Measurements from ENCODE around the gene OPCML.
"Not testable (repeated sequence)": the region's sequence is repeated elsewhere in the genome, so short reads cannot be mapped to it uniquely, and the experiment has no call there.

OPCML gene

DNA sequence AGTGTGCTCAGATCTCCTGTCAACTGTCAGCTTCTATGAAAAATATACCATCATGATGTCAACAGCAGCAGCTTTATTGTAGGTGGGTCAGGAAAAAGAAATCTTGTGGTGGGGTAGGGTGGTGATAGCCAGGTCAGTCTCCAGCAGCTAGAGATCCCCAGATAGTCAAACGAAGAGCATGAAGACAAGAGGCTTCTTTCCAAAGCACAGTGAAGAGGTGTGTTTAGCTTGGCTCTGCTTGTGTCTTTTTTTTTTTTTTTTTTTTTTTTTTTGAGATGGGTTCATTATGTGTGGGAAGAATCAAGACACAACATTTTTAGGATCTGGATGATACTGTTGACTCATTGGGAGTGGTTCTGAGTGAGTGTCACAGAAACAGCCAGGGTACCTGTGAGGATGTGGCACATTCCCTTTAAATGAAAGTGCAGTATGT lies 1086.4 kb downstream of the OPCML start:
- DNase-seq: no peak

DNA sequence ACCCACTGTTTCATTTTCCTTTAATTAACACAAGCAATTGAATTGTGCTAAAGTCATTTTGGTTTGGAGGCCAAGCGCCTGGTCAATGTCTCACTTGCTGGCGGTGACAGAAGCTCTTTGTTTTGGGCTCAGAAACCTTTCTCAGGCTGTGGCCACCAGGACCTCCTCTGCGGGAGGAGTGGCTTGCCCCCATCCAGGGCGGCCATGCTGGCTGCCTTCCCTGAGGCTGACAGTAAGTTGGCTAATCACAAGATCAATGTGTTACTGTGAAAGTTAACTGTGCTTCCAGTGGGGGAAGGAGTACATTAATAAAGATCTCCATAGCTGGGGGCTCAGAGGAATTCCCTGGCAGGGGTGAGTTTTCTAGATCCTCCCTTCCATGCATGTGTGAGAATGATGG lies 1087.4 kb downstream of the OPCML start:
- no peak for DNase-seq

DNA sequence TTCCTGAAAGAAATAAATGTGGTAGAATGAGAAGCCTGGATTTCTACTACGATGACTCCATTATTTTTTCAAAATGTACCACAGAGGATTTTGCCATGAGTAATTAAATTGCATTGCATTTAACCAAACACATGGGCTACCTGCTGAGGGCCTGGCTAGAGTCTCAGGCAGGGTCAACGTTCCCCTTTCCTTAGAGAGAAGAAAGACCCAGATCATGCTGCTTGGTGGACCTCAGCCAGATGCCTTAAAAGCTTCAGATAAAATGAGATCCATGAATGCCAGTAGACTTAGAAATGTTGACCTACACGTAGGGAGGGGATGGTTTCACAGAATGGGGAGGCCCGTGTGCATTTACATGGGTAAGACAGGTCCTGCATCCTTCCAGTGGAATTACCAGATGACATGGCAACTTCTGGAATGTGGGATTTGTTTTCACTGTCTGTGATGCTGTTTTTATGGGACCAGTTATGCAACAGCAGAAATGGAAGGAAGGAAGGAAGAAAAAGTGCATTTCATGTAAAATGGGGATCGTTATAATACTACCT lies 1092.5 kb downstream of the OPCML start:
- no peak for DNase-seq

DNA sequence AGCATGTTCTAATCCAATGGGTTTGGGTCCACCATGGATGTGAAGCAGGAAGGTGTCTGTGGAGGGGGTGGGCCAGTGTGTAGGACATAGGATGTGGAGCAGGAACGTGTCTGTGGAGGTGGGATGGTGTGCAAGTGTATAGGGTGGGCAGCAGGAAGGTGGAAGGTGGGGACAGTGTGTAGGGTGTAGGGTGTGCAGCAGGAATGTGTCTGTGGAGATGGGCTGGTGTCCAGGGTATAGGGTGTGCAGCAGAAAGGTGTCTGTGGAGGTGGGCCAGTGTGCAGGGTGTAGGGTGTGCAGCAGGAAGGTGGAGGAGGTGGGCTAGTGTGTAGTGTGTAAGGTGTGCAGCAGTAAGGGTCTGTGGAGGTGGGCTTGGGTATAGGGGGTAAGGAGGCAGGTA lies 1093.9 kb downstream of the OPCML start:
- DNase-seq: no peak

DNA sequence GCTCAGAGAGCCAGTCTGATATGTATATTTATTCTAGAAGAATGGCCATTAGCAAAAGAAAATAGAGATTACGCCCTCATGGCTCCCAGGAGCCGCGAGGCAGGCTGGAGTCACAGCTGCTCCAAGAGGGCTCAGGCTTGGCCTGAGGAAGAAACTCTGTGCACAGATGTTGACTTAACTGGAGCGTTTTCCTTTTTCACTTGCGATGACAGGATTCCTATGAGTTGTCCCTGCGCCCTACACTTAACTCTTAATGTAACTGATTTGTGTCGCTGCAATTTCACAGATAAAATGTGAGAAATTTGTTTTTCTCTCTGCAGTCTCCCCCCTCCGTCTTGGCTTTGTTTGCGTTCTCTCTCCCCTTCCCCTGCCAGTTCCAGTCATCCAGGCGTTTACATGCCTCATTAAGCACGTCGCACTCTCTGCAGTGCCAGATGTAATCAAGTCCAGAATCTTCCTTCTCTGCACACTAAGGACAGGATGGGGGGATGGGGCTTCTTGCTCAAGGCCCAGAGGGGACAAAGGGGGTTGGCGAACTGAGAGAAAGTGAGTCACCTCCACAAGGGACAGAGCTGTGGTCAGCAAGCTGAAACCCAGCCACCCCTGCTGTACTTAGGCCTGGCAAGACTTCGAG lies 1101.8 kb downstream of the OPCML start:
- no peak for DNase-seq

DNA sequence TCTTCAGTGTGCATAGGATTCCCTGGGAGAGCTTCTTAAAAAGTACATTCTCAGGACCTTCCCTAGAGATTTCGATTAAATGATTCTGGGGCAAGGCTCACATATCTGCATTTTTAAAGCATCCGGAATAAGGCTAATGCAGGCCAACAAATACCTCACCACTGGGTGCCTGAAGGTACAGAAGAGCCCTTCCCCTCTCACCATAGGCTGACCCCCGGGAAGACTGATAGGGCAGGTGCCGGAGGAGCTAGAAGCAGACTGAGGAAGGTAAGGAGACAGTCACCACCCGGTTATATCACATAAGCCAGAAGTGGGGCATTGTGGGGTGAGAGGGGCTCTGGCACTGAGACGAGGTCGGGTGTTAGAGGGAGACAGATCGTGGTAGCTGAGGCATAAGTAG lies 1102.6 kb downstream of the OPCML start:
- DNase-seq: no peak

DNA sequence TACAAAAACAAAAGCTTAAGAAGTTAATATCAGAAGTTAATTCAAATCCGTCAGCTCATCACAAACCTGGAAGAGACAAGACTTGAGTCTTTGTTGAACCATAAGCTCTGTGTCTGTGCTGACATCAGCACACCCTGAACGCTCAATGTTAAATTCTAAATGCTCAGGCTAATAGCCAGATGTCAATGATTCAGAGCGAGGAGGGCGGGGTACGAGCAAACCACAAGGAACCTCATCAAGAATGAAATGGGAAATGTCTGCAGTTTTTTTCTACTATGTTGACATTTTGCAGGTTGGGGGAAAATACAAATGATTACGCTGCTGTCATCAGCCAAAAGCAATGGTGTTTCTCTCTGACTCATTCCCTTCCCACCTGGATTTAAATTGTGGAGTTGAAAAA lies 1104.7 kb downstream of the OPCML start:
- DNase-seq: no peak

DNA sequence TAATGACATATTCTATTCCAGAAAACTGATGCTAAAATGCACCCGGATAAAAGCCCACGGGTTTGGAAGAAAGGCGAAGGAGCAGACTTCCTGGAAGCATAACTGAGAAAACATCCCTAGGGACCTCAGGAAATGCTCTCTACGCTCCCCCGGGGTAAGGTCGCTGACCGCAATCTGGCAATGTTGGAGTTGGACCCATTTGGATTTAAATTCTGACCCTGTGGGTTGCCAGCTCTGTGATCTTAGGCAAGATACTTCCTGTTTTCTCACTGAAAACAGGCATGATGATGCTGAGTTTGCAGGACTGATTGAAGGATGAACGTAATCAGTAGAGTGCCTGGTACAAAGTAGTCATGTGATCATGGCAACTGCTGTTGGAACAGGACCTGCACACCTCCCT lies 1107.9 kb downstream of the OPCML start:
- DNase-seq: no peak

DNA sequence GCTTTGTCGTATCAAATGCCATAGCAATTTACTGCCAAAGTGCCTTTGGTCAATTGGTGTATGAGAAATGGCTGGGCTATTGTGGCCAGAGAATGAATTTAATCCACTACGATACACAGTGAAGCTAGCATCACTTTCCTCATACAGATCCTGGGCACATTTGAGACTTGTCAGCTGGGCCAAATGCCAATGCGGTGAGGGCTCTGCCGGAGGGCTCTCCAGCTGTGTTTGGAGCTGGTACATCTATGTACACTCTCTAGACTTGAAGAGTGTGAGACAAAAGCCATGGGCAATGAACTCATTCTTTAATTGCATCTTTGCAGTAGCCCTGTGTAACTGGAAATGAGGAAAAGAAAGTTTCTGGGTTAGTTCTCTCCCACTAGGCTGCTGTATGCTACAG lies 1109.0 kb downstream of the OPCML start:
- no peak for DNase-seq

DNA sequence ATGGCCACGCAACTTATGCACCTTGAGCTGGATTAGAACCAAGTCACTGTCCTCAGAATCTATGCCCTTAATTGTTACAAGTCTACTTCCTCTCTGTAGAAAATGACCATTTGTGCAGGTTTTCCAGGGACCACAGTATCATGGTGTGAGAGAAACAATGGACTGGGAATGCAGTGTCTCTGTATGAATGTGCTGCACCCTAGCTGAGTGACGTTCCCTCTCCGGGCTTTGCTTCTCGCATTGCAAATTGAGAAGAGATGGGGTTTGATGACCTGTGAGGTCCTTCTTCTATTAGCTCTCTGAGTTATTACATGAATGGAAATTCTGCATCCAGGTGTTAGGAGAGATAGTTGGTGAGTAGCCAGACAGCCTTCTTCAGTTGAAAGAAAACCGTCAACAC lies 1109.6 kb downstream of the OPCML start:
- DNase-seq: no peak

DNA sequence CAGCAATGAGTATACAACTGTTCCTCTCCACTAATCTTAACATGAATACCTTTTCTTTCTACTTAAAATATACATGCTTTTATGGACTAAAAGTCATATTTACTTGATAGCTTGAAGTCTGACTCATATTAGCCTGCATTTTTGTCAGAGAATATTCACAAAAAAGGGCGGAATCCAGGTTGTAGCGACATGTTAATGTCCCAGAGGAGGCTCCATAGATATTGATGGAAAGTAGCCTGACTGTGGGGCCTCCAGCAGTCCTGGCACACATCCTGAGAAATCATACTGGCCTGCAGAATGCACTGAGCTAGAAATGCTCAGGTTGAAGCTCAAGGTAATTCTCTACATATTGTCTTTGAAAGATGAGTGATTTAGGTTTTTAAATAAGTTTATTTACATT lies 1110.7 kb downstream of the OPCML start:
- no peak for DNase-seq

DNA sequence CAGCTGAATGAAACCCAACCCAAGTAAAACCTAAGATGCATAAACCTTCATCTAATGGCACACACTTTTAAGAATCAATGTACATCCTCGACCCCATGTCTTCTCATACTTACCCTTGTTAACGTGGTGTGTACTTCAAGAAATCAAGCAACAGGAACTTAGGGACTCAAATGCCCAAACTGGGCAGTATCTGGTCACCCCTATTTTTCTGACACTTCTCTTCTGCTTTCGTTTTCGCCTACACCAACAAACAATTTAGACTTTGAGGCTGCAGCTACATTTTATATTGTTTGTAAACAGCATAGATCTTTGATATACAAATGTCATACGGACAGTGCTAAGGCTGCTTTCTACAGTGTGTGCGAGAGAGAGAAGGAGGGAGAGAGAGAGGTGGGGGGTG lies 1117.8 kb downstream of the OPCML start:
- no peak for DNase-seq

DNA sequence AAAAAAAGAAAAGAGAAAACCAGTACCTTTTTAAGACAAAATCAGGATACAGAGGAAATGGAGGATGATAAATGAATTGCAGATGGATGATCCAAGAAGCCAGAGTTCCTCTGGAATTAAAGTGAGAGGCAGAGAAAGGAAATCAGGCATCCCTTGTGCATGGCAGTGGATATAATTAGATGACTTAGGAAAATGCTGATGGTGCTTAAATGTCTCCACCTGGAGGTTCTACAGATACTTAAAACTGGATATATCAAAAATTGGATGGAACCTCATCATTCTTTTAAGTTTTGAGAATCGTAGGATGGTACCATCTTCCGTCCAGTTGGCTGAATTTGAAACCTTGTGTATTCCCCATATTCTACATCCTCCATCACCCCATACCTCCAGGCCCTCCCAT lies 1121.9 kb downstream of the OPCML start:
- DNase-seq: no peak

DNA sequence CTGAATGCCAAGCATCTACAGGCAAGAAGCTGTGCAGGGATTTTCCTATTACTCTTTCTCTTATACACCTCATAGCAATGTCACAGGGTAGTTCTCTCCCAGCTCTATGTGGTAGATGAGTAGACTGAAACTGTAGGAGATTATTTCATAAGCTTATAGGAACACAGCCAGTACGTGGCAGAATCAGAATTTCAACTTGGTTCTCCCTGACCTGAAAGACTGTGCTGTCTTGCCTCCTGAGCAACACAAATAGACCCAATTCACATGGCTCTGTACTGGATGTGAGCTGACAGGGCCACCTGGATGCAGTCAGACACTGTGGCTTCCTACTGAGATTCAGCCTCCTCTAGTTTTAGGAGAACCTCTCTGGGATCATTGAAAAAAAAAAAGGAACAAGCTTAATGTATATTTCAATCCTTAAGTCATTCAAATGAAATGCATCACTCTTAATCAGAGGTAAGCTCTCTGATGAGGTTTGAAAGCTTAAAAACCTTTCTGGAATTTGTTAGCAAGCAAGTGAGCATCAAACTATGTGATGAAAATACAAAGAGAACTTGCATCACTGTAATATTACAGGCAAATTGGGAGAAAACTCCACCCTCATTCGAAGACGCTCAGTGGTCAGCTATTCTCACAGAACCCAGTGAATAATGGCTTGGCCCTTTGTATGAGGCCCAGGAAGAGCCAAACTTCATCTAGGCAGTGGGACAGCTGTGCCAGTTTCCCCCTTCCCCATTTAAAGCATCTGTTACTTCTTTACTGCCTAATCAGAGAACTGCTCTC lies 1122.5 kb downstream of the OPCML start:
- no peak for DNase-seq

DNA sequence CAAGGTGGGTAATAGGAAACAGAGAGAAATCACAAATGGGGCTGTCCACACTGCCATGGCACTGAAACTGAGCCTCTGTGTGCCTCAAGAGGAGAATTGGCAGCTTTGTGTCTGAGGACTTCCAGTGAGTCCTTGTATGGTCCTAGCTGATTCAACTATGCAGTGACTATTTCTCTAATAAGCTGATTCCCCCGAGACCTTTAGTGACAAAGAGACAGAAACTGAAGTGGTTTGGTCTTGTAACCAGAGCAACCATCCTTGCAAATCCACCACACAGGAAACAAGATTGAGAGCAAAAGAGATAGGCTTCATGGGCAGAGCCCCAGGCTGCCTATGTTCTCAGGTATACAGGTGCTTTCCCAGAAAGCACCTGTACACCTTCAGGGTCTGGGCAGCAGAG lies 1123.4 kb downstream of the OPCML start:
- DNase-seq: no peak

DNA sequence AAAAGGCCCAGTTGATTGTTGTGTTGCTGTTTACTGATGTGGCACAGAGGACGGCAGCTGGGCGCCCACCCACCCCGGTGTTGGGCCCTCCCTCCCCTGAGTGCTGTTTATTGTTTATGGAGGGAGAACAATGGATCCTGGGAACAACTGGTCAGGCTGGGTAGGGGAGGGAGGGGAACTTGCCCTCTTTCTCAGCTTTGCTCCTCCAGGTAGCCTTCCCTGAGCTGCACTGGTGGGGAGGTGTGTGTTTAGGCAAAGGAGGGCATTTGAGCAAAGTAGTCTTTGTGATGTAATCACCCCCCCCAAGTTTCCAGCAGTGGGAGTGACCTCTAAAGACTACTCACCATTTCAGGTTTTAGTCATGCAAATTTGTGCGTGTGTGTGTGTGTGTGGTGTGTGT lies 1126.6 kb downstream of the OPCML start:
- DNase-seq: no peak

DNA sequence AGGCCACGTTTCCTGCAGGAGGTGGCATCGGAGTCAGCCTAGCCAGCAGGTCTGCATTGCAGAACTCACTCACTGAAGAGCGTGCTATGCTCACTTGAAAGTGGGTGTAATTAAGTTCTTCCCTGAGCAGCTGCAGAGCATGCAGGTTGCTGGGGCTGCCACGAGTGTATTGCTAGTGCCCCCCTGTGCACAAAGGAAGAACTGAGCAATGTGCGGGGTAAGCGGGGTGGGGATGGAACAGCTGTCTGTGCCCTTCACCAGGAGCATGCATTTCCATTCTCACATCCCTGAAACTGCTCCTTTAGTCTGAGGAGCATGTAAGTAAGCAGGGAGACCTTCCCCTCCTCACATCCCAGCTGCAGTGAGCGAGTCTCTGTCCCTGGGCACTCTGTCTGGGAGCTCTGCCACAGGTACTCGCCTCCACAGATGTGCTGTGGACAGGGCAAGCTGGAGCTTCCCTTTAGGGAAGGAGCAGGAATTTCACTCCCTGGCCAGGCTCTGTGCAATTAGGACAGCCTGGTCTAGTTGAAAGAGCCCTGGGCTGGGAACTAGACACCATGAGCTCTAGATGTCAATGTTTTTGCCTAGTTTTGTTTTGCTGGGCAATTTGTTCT lies 1130.1 kb downstream of the OPCML start:
- DNase-seq: no peak

DNA sequence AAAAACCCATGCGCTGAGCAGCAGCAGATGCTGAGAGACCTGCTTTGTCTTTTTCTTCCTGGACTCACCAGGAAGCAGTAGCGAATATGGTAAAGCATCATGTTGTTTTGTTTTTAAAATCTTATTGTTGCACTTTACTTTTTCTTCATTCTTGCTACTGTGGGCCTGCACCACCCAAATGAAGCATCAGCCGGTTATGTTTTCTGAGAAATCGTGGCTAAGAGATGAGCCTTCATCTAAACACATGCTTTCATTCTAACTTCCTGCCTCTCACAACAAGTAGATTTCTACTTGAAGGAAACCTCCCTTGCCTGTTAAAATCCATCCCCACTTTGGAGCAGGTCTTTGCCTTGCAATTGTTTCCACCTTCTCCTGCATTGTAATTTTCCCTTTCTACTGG lies 1136.0 kb downstream of the OPCML start:
- DNase-seq: no peak

DNA sequence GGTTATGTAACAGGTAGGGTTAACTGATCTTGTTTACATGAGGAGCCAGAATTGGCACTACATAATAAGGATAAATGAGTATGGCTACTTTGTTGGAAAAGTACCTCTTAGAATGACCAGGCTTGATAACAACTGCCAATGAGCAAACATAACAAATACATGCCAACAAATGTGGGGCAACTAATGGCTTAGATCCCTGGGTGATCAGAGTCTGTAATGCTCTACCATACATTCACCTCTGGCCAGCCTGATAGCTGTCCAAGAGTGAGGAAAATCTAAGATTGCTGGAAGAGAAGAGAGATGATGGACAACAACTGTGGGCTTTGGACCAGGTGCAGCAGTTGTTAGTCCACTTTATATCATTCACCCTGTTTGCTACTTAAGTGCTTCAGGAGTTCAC lies 1136.9 kb downstream of the OPCML start:
- no peak for DNase-seq

DNA sequence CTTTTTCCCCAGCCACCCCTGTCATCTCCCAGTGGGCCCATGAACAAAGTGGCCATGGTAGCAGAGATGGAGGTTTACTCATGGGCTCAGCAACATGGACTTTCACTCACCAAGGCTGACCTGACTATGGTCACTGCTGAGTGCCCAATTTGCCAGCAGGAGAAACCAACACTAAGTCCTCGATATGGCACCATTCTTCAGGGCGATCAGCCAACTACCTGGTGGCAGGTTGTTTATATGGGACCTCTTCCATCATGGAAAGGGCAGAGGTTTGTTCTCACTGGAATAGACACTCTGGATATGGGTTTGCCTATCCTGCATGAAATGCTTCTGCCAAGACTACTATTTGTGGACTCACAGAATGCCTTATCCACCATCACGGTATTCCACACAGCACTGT lies 1152.8 kb downstream of the OPCML start:
- DNase-seq: no peak

DNA sequence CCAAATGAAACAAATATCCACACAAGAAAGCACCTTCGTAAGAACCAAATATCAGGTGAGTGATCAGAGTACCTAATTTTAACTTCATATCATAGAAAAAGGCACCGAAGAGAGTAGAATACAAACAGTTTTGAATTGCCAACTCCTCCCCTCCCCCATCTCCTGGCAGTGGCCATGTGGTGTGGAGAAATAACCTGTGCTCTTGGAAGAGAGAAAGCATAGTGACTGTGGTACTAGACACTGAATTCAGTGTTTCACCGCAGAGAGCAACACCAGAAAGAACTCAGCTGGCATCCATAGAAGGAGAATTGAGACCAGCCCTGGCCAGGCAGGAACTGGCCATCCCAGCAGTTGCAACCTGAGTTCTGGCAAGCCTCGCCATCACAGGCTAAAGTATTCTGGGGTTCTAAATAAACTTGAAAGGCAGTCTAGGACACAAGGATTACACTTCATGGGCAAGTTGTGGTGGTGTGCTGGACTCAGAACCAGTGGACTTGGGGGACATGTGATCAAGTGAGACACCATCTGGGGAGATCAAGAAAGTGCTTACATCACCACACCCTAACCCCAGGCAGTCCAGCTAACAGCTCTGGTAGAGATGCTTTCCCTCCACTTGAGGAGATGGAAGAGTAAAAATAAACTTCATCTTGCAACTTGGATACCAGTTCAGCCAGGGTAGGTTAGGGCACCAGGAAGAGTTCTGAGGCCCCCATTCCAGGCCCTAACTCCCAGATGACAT lies 1158.7 kb downstream of the OPCML start:
- DNase-seq: no peak

DNA sequence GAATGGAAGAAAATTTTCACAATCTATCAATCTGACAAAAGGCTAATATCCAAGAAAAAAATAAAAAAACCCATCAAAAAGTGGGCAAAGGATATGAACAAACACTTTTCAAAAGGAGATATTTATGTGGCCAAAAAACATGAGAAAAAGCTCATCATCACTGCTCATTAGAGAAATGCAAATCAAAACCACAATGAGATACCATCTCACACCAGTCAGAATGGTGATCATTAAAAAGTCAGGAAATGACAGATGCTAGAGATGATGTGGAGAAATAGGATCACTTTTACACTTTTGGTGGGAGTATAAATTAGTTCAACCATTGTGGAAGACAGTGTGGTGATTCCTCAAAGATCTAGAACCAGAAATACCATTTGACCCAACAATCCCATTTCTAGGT lies 1162.2 kb downstream of the OPCML start:
- not testable (repeated sequence) for DNase-seq

DNA sequence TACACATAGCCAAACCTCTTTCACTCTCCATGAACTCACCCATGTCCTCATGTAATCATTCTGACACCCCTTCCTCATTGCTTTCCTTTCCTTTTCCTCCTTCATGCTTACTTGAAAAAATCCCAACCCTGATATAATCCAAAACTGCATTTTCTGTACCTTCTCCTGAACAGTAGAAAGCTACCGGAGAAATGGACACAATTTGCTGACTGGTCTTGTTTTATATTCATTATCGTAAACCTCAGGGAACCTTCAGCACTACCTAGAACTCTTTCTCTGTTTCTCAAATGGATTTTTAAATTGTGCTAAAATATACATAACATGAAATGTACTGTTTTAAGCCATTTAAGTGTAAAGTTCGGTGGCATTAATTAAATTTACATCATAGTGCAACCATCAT lies 1165.0 kb downstream of the OPCML start:
- DNase-seq: no peak

All from NCI-H446 (cell line).